Stimulated activated CD4-positive, alpha-beta T cell treated with anti-CD3 and anti-CD28 coated beads, Interleukin-4, amount 100 ng/mL, for 24 hours (primary cell): Measurements from ENCODE around the gene CEP41.
"Not testable (repeated sequence)": the region's sequence is repeated elsewhere in the genome, so short reads cannot be mapped to it uniquely, and the experiment has no call there.

ENCODE experiments used
- DNase-seq: peaks from one replicate; pipeline ENCODE4 v3.0.0-alpha.2; 2020

The CEP41 gene

DNA sequence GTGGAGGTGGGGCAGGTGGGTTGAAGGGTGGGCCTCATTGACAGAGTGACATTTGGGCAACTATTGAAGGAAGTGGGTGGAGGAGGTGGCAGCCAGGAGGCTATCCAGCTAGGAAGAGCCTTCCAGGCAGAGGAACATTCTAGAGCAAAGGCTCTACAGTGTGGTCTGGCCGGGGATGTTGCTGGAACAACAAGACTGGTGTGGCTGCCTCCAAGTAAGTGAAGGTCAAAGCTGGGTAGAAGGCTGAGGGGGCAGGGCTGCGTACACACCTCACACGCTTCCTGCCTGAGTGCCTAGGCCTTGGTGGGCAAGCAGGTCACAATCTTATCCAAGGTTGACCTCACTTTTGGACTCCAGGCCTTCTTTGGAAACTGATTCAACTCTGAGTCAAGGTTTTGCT lies 53.9 kb downstream of the CEP41 start:
- DNase-seq, result no peak

DNA sequence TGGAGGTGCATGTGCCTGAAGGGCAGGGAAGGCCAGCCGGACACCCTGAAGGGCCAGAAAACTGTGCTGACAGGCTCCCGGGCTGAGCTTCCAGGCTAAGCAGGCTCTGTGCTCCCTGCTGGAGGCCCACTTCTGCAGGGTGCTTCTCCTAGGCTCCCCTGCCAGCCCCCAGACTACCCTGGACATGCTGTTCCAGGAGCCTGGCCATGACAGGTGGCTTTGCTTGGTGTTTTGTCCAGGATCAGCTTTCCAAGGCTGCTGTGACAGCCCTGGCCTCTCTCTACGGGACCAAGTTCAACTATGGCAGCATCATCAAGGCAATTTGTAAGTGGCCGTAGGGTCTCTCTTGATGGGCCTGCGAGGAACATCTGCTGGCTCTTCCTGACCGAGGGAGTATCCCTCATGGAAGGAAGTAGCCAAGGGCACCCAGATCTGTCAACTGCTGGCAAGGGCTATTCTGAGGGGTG lies 55.2 kb downstream of the CEP41 start:
- no peak for DNase-seq

DNA sequence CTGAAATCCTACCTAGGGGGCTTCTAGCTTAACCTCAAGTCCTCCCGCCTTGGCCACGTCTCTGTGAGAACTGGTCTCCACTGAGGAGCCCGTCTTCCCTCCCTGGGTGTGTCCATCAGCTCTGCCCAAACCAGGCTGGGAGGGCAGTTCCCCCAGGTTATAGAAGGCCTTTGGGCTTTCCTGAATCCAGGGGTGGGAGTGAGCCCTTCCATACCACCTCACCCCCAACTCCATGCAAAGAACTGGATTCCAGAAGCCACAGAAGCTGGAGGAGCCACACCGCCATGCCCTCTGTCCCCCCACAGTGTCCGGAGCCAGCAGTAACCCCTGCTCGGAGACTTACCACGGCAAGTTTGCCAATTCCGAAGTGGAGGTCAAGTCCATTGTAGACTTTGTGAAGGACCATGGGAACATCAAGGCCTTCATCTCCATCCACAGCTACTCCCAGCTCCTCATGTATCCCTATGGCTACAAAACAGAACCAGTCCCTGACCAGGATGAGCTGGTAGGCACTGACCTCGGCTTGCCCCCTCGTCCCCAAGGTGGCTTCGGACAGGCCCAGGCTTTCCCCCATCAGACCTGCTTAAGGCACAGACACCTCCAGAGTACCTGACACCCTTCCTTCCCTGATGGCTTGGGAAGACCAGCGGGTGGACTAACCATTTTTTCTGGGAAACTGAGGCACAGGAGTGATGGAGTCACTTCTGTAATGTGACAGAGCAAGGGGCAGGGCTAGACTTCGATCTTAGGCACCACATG lies 55.8 kb downstream of the CEP41 start:
- DNase-seq, result no peak

DNA sequence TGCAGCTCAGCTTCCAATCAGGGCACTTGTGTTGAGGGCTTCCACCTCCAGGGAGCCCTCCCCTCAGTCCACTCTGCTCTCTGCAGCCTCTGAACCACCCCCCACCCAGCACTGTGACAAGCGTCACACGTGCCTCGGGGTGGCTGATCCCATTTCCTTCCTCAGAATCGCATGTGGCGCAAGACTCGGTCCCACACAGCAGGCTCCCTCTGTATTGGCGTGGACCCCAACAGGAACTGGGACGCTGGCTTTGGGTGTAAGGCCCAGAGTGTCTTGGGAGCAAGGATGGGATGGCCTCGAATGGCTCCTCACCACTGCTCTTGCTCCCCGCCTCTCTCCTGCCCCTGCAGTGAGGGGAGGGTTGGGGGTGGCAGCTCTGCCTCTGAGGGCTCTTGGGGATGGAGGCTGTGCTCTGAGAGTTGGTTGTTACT lies 56.4 kb downstream of the CEP41 start:
- no peak for DNase-seq

DNA sequence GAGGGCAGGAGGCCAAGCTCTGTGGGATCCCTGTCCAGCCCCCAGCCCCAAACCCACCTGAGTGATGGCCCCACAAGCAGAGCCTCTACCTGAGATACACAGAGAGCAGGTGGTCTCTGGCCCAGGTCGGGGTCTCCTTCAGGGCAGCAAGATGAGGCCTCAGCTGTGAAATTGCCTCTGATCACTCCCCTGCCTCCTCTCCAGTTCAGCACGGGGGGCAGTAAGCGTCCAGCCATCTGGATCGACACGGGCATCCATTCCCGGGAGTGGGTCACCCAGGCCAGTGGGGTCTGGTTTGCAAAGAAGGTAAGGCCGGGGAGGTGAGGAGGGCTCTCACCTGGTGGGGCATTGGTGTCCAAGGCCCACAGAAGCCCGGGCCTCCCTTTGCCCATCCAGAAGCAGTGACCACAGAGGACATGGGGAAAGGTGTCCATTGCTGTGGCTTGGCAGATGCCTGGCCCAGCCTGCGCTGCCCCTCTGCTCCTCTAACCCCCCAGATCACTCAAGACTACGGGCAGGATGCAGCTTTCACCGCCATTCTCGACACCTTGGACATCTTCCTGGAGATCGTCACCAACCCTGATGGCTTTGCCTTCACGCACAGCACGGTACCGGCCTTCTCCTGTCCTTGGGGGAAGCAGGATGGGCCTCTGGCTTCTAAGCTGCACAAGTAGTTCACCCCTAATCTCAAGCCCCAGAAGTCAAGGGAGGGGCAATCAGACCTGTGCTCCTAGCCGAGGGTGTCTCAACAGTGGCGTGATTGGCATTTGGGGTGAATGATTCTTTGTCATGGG lies 57.4 kb downstream of the CEP41 start:
- DNase-seq, result no peak

DNA sequence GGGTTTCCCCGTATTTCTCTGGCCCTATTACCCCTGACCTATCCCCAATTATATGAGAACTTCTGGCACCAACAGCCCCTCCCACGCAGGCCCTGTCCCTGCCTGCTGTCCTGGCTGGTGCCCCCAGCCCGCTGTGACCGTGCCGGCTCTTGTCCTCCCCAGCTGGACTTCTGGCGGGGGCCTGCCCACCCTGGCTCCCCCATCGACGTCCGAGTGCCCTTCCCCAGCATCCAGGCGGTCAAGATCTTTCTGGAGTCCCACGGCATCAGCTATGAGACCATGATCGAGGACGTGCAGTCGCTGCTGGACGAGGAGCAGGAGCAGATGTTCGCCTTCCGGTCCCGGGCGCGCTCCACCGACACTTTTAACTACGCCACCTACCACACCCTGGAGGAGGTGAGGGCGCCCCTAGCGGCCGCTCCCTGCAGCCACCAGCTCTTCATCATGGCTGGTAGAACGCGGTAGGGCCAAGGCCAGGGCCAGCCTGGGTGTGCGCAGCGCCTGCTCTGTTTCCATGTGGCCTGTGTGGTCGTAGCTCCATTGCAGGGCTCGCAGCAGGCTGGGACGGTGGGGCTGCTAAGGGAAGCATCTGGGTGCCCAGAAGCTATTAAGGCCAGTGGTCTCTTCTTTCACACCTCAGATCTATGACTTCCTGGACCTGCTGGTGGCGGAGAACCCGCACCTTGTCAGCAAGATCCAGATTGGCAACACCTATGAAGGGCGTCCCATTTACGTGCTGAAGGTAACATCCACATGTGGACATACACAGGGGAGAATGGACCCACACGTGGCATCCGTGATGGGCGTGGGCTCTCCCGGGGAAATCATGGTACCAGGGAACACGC lies 59.1 kb downstream of the CEP41 start:
- DNase-seq, result no peak

DNA sequence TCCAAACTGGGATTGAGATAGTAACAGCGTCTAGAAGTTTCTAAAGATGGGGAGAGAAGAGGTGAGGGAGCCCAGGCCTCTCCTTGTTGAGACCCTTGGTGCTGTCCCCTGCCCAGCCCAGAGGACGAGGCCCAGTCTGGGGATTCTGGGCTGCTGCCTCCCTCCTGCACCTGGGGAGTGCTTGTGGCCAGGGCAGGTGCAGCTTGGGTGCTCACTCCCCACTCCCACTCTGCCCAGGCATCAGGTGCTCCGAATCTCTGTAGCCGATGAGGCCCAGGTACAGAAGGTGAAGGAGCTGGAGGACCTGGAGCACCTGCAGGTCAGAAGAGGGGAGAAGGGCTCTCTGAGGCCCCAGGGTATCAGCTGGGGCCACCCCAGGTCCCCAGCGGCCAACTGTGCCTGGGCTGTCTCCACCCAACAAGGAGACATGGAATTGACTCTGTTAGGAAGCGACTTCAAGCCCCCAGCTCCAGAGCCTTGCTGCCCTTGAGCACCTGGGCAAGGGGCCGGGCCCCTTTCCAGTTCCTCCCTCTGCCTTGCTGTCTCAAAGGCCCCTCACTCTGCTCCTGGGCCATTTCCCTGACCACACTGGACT lies 59.9 kb downstream of the CEP41 start:
- no peak for DNase-seq

DNA sequence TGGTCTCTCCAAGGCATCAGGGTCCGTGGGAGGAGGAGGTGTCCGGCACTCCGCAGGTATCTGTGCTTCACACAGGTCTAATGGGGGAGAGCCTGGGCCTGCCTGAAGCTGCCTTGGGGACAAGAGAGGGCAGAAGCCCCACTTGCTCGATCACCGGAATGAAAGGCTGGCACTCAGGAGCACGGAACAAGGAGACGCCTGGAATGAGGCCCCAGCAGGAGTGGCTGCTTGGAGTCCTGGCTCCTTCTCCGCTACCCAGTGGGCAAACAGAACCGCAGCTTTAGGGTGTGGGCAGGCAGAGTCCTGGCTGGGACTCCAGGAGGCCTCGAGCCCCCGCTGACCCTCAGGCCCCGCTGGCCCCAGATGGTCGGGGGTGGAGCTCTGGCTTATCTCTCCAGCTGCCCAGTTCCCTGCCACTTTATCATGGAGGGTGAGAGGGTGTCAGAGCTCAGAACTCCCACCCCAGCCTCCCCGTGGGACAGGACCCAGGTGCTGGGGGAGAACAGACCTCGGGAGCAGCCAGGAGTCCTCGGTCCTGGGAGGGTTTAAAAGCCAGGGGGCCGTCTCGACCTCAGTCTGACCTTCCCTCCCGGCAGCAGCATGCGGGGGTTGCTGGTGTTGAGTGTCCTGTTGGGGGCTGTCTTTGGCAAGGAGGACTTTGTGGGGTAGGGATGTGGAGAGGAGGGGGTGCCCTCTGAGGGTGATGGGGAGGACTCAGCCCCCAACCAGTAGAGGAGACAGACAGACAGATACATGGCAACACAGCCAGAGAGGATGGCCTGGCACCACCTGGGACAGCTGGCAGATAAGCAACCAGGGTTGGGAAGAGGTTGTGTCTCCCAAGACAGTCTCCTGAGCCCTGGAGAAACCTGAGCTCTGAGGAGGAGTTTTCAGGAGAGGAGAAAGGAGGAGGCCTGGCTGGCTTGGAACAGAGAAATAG lies 60.6 kb downstream of the CEP41 start, which contains the start of gene CPA1:
CPA1 (plus strand) TSS at position 574 of the 940 bp plus-strand sequence; CDS start at position 601, 27 bp downstream.
- no peak for DNase-seq

DNA sequence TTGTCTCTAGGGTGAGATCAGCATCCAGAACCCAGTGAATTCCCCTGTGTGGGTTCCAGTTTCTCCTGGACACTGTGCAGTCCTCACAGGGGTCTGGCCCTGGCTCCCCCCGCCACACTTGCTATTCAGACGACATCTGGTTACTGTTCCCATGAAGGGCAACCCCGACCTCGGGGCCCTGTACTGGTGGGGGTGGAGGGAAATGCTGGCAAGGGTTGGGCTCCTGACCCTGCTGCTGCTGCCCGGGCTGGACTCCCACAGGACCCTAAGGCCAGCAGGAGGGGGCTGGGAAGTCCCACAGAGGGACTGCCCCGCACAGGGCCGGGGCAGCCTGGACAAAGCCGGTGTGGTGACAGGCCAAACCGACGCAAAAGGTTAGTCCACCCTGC lies 61.3 kb downstream of the CEP41 start:
- no peak for DNase-seq

DNA sequence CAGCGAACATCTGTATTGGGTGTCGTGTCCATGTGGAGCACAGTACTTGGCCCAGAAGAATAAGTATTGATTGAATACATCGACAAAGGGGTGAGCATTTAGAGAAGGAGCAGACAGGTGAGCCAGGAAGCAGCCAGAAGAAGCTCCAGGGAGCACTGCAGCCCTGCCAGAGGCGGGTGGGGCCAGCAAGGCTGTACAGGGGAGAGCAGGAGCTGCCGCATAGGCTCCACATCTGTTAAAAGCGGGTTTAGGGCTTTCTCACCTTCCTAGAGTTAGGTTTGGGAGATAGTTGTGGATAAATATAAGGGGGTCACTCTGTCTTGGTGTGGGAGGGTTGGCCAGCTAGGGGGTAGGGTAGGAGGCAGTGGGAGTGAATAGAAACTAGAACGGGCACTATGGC lies 61.8 kb downstream of the CEP41 start:
- no peak for DNase-seq

DNA sequence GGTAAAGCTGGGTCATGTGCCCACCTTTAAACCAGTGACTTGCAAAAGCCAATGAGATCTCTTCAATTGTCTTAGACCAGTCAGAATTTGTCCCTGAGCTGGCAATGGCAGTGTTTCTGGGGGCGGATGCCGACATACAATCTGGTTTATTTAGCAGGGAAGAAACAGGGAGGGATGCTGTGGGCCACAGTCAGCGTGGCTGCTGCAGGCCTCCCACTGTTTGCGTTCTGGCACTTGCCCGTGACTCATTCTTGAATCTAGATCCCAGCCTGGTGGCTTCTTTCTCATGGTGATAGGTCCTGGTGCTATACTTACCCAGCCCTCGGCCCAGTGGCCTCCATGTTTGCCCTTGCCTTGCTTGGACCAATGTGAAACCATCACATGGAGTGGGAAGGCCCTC lies 63.6 kb downstream of the CEP41 start:
- DNase-seq, result no peak

DNA sequence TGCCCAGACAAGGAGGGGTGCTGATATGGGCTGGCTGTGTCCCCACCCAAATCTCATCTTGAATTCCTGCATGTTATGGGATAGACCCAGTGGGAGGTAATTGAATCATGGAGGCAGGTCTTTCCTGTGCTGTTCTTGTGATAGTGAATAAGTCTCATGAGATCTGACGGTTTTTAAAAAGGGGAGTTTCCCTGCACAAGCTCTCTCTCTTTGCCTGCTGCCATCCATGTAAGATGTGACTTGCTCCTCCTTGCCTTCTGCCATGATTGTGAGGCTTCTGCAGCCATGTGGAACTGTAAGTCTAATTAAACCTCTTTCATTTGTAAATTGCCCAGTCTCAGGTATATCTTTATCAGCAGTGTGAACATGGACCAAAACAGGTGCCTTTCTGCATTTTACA lies 64.4 kb downstream of the CEP41 start:
- DNase-seq, result not testable (repeated sequence)

DNA sequence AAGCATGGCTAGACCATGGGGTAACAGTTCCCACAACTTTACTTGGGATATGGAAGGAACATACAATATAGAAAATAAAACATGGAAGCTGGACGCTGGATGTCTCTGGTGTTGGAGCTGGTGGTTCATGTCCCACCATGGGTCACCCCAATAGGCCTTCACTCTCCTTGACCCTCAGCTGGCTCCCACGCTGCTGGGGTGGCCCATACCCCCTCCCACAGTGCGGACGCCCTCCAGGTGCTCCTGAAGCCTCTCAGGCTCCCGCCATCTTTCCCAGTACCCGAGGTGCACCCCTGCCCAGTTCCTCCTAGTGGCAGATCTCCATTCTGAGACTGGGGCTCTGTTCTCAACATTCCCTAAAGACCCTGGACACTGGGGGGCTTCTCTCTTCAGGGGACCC lies 66.3 kb downstream of the CEP41 start:
- DNase-seq, result no peak

DNA sequence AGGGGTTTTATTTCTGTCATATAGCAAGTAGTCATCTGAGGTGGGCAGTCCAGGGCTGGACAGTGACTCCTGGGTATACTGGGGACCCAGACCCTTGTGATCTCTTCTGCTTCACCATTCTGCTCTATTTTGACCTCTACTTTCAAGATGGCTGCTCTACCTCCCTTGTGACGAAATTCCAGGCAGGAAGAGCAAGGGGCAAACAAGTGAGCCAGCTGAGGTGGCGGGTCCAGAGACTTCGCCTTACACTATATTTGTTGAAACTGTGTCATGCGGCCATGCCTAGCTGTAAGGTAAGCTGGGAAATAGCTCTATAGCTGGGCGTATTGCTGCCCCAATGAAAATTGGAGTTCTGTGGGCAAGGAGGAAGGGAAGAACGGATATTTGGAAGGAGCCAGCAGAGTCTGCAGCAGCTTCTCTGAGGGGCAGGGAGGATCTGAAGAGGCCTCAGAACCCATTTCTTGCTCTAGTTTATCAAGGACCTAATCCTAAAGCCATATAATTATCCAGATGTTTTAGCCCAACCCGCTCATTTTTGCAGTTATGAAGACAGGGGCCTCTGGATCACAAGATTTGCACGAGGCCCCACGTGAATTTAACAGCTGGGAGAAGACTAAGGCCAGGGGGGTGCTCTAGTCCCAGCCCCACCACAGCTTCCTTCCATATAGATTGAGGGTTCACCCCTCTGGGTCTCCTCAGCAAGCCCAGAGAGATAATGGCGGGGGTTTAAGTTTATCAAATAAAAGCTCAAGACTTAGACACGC lies 68.2 kb downstream of the CEP41 start:
- DNase-seq, result no peak

DNA sequence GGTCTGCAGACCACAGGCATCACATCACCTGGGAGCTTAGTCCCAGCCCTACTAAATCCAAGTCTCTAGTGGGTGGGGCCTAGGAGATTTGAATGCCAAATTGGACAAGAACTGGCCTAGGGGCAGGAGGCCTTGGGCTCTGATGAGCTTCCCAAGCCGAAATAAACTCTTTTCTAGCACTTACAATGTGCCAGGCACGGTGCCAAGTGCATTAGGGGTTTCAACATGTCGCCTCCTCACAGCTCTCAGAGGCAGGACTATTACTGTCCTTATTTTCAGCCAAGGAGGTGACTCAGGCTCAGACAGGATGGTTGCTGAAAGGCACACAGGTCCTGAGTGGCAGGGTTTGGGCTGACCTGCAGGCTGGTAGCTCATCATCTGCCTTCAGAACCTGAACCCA lies 69.8 kb downstream of the CEP41 start:
- no peak for DNase-seq

DNA sequence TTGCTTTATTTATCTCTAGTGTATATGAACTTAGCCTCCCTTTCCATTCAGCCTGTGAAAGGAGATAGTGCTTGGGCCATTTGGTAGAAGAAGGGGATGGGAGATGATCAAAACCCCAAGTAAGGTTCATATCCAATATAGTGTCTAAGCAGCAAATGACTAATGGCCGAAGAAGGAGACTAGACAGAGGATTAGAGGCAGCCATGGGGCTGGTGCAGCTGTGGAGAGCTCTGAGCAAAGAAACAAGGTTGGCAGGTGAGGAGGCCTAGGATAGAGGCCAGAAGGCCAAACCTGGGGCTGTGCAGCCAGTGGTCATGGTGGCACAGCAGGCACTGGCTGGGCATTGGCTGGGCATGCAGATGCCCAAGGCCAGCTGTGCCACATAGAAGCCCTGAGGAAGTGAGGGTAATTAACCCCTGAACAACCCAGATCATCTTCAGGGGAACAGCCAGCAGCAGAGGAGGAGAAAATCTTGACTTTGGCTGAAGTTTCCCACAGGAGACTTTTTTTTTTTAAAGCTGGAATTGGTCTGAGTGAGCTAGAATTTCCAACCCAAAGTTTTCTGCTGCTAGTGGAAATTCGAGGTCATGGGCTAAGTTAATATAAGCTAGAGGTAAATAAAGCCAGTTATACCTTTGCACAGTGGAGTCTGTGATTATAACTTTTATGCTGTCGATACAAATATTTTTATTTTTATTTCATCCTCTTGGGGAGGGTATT lies 70.8 kb downstream of the CEP41 start:
- no peak for DNase-seq

DNA sequence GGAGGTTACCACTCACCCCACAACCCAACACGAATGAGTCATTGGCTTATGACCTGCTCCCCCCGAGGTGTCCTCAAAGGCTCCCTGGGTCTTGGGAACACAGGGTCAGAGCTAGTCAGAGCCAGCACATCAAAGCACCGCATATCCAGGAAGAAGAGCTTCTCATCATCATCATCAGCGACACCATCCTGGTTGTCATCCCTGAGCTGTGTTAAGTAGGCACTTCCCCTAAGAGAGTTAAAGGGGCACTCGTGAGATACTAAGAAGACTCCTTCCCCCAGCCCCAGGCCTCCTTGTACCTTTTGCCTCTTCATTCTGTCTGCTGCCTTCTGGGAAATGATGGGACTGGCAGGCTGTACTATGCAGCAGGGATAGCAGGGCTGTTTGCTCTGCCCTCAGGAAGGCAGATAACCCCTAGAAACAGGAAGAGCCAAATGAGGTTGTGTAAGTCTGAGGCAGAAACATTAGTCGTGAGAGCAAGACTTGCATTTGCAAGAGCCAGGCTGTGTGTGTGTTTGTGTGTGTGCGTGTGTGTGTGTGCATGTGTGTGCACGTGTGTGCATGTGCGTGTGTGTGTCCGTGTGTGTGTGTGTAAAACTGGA lies 71.6 kb downstream of the CEP41 start:
- DNase-seq, result no peak

DNA sequence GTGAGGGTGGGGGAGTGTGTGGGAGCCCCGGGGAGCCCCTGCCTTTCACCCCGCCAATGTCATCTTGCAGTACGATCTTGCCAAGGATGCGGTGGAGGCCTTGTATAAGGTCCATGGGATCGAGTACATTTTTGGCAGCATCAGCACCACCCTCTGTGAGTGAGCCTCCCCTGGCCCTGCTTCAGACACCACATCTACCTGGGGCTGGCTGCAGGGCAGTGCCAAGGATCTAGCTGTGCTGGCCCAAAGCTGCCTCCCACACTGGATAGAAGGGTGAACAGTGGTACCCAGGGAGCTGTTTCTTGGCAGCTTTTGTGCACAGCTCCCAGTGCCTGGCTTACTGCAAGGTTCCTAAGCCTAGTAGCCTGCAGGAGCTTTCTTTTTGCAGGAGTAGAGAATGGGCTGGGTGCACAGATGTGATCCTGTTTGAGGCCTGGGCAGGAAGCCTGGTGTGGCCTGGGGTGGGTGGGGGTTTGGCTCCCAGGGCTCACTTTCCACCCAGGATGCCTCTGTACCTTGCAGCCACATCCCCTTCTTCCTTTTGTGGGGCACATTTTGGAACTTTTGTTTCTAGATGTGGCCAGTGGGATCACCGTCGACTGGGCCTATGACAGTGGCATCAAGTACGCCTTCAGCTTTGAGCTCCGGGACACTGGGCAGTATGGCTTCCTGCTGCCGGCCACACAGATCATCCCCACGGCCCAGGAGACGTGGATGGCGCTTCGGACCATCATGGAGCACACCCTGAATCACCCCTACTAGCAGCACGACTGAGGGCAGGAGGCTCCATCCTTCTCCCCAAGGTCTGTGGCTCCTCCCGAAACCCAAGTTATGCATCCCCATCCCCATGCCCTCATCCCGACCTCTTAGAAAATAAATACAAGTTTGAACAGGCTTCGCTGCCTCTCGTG lies 72.7 kb downstream of the CEP41 start:
- no peak for DNase-seq
